Thyroid gland (tissue), 4 donors: ENCODE results near the gene SRGAP1.

Source experiments
- POLR2A ChIP-seq, 2 donors: fragments of 450-650 bp; IDR thresholded peaks; one replicate each; pipeline ENCODE4 v1.6.1; 2017; ENCODE audit warnings: antibody characterized with exemption in 2 of 2, mild to moderate bottlenecking in 2 of 2, moderate library complexity in 1 of 2
- TF ChIP-seq, protein P1 (sequence below), 6 experiments: fragments of 200-600 bp in 3 of 6; fragments of 450-650 bp in 3 of 6; sonication (generic) in 3 of 6; IDR thresholded peaks; one replicate each; pipeline ENCODE4 v1.5.1; 2016 to 2019; ENCODE audit warnings: antibody characterized with exemption in 6 of 6, mild to moderate bottlenecking in 2 of 6, inconsistent platforms in 1 of 6, moderate library complexity in 1 of 6

DNA sequence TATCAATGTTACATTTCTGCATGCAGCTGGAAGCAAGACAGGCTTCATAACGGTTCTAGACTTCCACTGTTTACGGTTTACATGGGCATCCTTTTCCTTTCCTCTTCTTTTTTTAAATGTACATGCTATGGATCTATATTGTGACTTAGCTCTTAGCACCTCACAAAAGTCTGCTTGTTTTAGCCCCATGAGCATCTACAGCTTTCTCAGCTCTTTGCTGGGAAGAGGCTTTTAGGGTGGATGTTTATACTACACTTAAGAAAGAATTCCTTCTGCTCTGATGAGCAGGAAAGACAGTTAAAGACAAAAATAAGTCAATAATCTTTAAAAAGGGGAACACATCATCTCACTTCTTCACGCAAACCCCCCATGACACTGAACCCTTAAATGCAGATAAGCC lies 326.2 kb downstream of the SRGAP1 start:
- TF ChIP-seq, protein P1, sequence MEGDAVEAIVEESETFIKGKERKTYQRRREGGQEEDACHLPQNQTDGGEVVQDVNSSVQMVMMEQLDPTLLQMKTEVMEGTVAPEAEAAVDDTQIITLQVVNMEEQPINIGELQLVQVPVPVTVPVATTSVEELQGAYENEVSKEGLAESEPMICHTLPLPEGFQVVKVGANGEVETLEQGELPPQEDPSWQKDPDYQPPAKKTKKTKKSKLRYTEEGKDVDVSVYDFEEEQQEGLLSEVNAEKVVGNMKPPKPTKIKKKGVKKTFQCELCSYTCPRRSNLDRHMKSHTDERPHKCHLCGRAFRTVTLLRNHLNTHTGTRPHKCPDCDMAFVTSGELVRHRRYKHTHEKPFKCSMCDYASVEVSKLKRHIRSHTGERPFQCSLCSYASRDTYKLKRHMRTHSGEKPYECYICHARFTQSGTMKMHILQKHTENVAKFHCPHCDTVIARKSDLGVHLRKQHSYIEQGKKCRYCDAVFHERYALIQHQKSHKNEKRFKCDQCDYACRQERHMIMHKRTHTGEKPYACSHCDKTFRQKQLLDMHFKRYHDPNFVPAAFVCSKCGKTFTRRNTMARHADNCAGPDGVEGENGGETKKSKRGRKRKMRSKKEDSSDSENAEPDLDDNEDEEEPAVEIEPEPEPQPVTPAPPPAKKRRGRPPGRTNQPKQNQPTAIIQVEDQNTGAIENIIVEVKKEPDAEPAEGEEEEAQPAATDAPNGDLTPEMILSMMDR (IDR thresholded peaks at IDR 0.05): no peak
- TF ChIP-seq POLR2A (IDR thresholded peaks at IDR 0.05): no peak
